Naive thymus-derived CD4-positive, alpha-beta T cell (primary cell): ENCODE measurements around the gene NRG4. TPM values are rescaled to one million over a fixed set of nuclear protein-coding genes. Genes with fewer than 3 reads are reported as not detected.

Experiments
- ATAC-seq: fragments of 150-1000 bp; cut with Tn5 transposase; 2 replicates; pipeline ENCODE4 v1.10.0; 2021; ENCODE audit warnings: mild to moderate bottlenecking, moderate library complexity
- CTCF ChIA-PET: fragments of 350-600 bp; sonication (Branson Sonifier 250); formaldehyde crosslinking; loops from one replicate; lab custom pipeline; 2021; ENCODE audit warnings: antibody characterized with exemption; lab: Charles Lee
- POLR2A ChIA-PET: fragments of 350-600 bp; sonication (Branson Sonifier 250); formaldehyde crosslinking; loops from one replicate; lab custom pipeline; 2021; ENCODE audit warnings: antibody characterized with exemption, inconsistent platforms; lab: Charles Lee
- DNase-seq, 9 donors: peaks; one replicate each; pipeline versions ENCODE4 v3.0.0 to v3.0.0-alpha.2; 2020 to 2022; ENCODE audit warnings: mixed read lengths in 1 of 9
- H3K27ac ChIP-seq: one replicate; pipeline ENCODE4 v1.7.0; 2013; ENCODE audit warnings: mild to moderate bottlenecking, low read depth, low read length, moderate library complexity
- H3K27me3 ChIP-seq, 2 donors: one replicate each; pipeline ENCODE4 v1.7.0; 2013; ENCODE audit warnings: low read length in 2 of 2, mild to moderate bottlenecking in 2 of 2, moderate library complexity in 2 of 2; ENCODE audit not compliant: control insufficient read depth in 2 of 2, insufficient read depth in 2 of 2
- H3K36me3 ChIP-seq, 3 experiments: 1 replicate in 2 of 3; 2 replicates in 1 of 3; pipeline ENCODE4 v1.7.0; 2013; ENCODE audit warnings: low read length in 3 of 3, mild to moderate bottlenecking in 3 of 3, moderate library complexity in 1 of 3; ENCODE audit not compliant: insufficient read depth in 3 of 3, control insufficient read depth in 2 of 3
- H3K4me1 ChIP-seq, 2 donors: one replicate each; pipeline ENCODE4 v1.7.0; 2013; ENCODE audit warnings: low read length in 2 of 2, mild to moderate bottlenecking in 2 of 2, moderate library complexity in 1 of 2; ENCODE audit not compliant: control insufficient read depth in 2 of 2, insufficient read depth in 2 of 2
- H3K4me3 ChIP-seq: 2 replicates; pipeline ENCODE4 v1.7.0; 2013; ENCODE audit warnings: mild to moderate bottlenecking, low read length
- H3K9me3 ChIP-seq, 3 experiments: 1 replicate in 2 of 3; 2 replicates in 1 of 3; pipeline ENCODE4 v1.7.0; 2013; ENCODE audit warnings: low read length in 3 of 3; ENCODE audit not compliant: control insufficient read depth in 2 of 3
- H3K27ac Mint-ChIP-seq, 9 donors: one replicate each; pipeline ENCODE4 v1.8.0; 2020 to 2022; ENCODE audit warnings: mixed read lengths in 9 of 9, mild to moderate bottlenecking in 8 of 9, moderate library complexity in 5 of 9, inconsistent platforms in 2 of 9
- H3K27me3 Mint-ChIP-seq, 5 donors: one replicate each; pipeline ENCODE4 v1.8.0; 2021 to 2022; ENCODE audit warnings: mixed read lengths in 5 of 5, mild to moderate bottlenecking in 1 of 5
- H3K36me3 Mint-ChIP-seq, 5 donors: one replicate each; pipeline ENCODE4 v1.8.0; 2020 to 2022; ENCODE audit warnings: mixed read lengths in 5 of 5, mild to moderate bottlenecking in 3 of 5, inconsistent platforms in 1 of 5
- H3K4me1 Mint-ChIP-seq, 7 donors: one replicate each; pipeline ENCODE4 v1.8.0; 2020 to 2022; ENCODE audit warnings: mixed read lengths in 7 of 7, mild to moderate bottlenecking in 3 of 7, inconsistent platforms in 1 of 7
- H3K4me3 Mint-ChIP-seq, 10 donors: one replicate each; pipeline ENCODE4 v1.8.0; 2020 to 2022; ENCODE audit warnings: mild to moderate bottlenecking in 10 of 10, mixed read lengths in 10 of 10, moderate library complexity in 6 of 10, inconsistent platforms in 2 of 10
- H3K9me3 Mint-ChIP-seq, 11 donors: one replicate each; pipeline ENCODE4 v1.8.0; 2020 to 2022; ENCODE audit warnings: mixed read lengths in 11 of 11, mild to moderate bottlenecking in 4 of 11, inconsistent platforms in 1 of 11, moderate library complexity in 1 of 11
- intact Hi-C, 2 donors: fragments of 100-400 bp; cut with micrococcal nuclease; formaldehyde crosslinking; loops; one replicate each; pipeline ENCODE4 v1.15.1; 2023
- polyA plus RNA-seq, 2 donors: library from polyadenylated mRNA; unstranded; fragments of 300-500 nt; fragmentation: Illumina TruSeq; gene quantifications; one replicate each; pipeline ENCODE4 v1.2.3, GENCODE V29; 2021
- total RNA-seq, 6 experiments: library from RNA in 5 of 6; stranded (reverse) in 5 of 6; gene quantifications; 1 replicate in 5 of 6; 2 replicates in 1 of 6; pipeline ENCODE4 v1.2.3 and lab custom pipeline; 2021 to 2026

NRG4 gene
- total and polyA plus RNA-seq, 7 experiments from 2014 or later = not detected

GRCh38 chr15:76003364-76003763 lies 8.9 kb downstream of the NRG4 start:
- Mint-ChIP-seq H3K9me3 (peaks cover 0 to 8% (median 0%) of the 10 kb centered on the region in 11 donors), H3K36me3 (no peaks in the 10 kb centered on the region), H3K4me1 (peaks cover 0 to 3% (median 0%) of the 10 kb centered on the region in 7 donors), H3K27me3 (peaks cover 26 to 42% (median 41%) of the 10 kb centered on the region in 5 donors), H3K27ac (no peak overlapping the region), H3K4me3 (no peak overlapping the region)
- Histone ChIP-seq H3K27ac (no peak overlapping the region), H3K4me1 (no peaks in the 10 kb centered on the region), H3K36me3 (no peaks in the 10 kb centered on the region), H3K9me3 (no peaks in the 10 kb centered on the region), H3K4me3 (no peak overlapping the region), H3K27me3 (no peaks in the 10 kb centered on the region)
- ChIA-PET POLR2A (no interaction called here), CTCF (no interaction called here)
- intact Hi-C loops = loop anchor here in 1 of 2 donors (10.0 kb wide), 1 partner anchor 561 kb away; no protein-coding TSS in a partner anchor
- DNase-seq (no peak), ATAC-seq (no peak)

GRCh38 chr15:75995611-75996010 lies 16.6 kb downstream of the NRG4 start:
- Histone ChIP-seq H3K4me1 (no peaks in the 10 kb centered on the region), H3K36me3 (no peaks in the 10 kb centered on the region), H3K27me3 (peaks cover 0 to 3% of the 10 kb centered on the region in 2 donors), H3K4me3 (no peak overlapping the region), H3K9me3 (peaks cover 0 to 3% (median 0%) of the 10 kb centered on the region in 3 experiments), H3K27ac (no peak overlapping the region)
- Mint-ChIP-seq H3K36me3 (peaks cover 0 to 5% (median 0%) of the 10 kb centered on the region in 5 donors), H3K27ac (no peak overlapping the region), H3K4me3 (no peak overlapping the region), H3K27me3 (peaks cover 0 to 30% (median 29%) of the 10 kb centered on the region in 5 donors), H3K9me3 (peaks cover 0 to 18% (median 8%) of the 10 kb centered on the region in 11 donors), H3K4me1 (no peaks in the 10 kb centered on the region)
- ATAC-seq (no peak), DNase-seq (no peak)
- ChIA-PET POLR2A (no interaction called here), CTCF (no interaction called here)
- intact Hi-C loops = no loop called here

- ChIA-PET POLR2A (no interaction called here), CTCF (no interaction called here)
- no peak overlapping the region for H3K4me3 ChIP-seq
- H3K4me1 Mint-ChIP-seq = no peaks in the 10 kb centered on the region
- peaks cover 0 to 18% (median 8%) of the 10 kb centered on the region in 11 donors for H3K9me3 Mint-ChIP-seq
- H3K27me3 Mint-ChIP-seq = peaks cover 0 to 30% (median 27%) of the 10 kb centered on the region in 5 donors
- peaks cover 0 to 3% of the 10 kb centered on the region in 2 donors for H3K27me3 ChIP-seq
- no peaks in the 10 kb centered on the region for H3K36me3 ChIP-seq
- H3K9me3 ChIP-seq = peaks cover 0 to 3% (median 0%) of the 10 kb centered on the region in 3 experiments
- no peak for ATAC-seq
- no peak for DNase-seq
- no peak overlapping the region for H3K27ac ChIP-seq
- intact Hi-C loops = no loop called here
- H3K36me3 Mint-ChIP-seq = peaks cover 0 to 5% (median 0%) of the 10 kb centered on the region in 5 donors
- no peak overlapping the region for H3K27ac Mint-ChIP-seq
- H3K4me3 Mint-ChIP-seq = no peak overlapping the region
- H3K4me1 ChIP-seq = no peaks in the 10 kb centered on the region
Measured at GRCh38 chr15:75994220-75994619, 18.0 kb downstream of the NRG4 start.

GRCh38 chr15:75992897-75993296 lies 19.3 kb downstream of the NRG4 start:
- Mint-ChIP-seq H3K9me3 (peaks cover 0 to 18% (median 8%) of the 10 kb centered on the region in 11 donors), H3K4me3 (no peak overlapping the region), H3K36me3 (peaks cover 0 to 5% (median 0%) of the 10 kb centered on the region in 5 donors), H3K4me1 (peaks cover 0 to 2% (median 0%) of the 10 kb centered on the region in 7 donors), H3K27ac (no peak overlapping the region), H3K27me3 (peaks cover 0 to 24% (median 21%) of the 10 kb centered on the region in 5 donors)
- ChIA-PET POLR2A (no interaction called here), CTCF (no interaction called here)
- H3K27me3 ChIP-seq = no peaks in the 10 kb centered on the region
- intact Hi-C loops = no loop called here
- H3K36me3 ChIP-seq = no peaks in the 10 kb centered on the region
- no peak overlapping the region for H3K4me3 ChIP-seq
- peaks cover 0 to 3% (median 0%) of the 10 kb centered on the region in 3 experiments for H3K9me3 ChIP-seq
- DNase-seq (no peak), ATAC-seq (no peak)
- H3K27ac ChIP-seq = no peak overlapping the region
- H3K4me1 ChIP-seq = no peaks in the 10 kb centered on the region

GRCh38 chr15:75989875-75990274 lies 22.3 kb downstream of the NRG4 start:
- ChIA-PET CTCF (no interaction called here), POLR2A (no interaction called here)

GRCh38 chr15:75989045-75989444 lies 23.2 kb downstream of the NRG4 start:
- Histone ChIP-seq H3K27ac (no peak overlapping the region), H3K36me3 (no peaks in the 10 kb centered on the region), H3K4me3 (no peak overlapping the region), H3K4me1 (no peaks in the 10 kb centered on the region), H3K9me3 (peaks cover 0 to 3% (median 0%) of the 10 kb centered on the region in 3 experiments), H3K27me3 (no peaks in the 10 kb centered on the region)
- H3K9me3 Mint-ChIP-seq = peaks cover 0 to 10% (median 4%) of the 10 kb centered on the region in 11 donors
- no peak for ATAC-seq
- no peak for DNase-seq
- H3K27me3 Mint-ChIP-seq = peaks cover 0 to 9% (median 4%) of the 10 kb centered on the region in 5 donors
- peaks cover 0 to 2% (median 0%) of the 10 kb centered on the region in 7 donors for H3K4me1 Mint-ChIP-seq
- peaks cover 0 to 4% (median 0%) of the 10 kb centered on the region in 5 donors for H3K36me3 Mint-ChIP-seq
- CTCF ChIA-PET = no interaction called here
- POLR2A ChIA-PET = no interaction called here
- intact Hi-C loops = no loop called here
- no peak overlapping the region for H3K4me3 Mint-ChIP-seq
- H3K27ac Mint-ChIP-seq = no peak overlapping the region

More at GRCh38 chr15:75989875-75990274, 22.3 kb downstream of the NRG4 start:
- peaks cover 0 to 17% (median 8%) of the 10 kb centered on the region in 11 donors for H3K9me3 Mint-ChIP-seq
- H3K27ac Mint-ChIP-seq = no peak overlapping the region
- peaks cover 0 to 2% (median 0%) of the 10 kb centered on the region in 7 donors for H3K4me1 Mint-ChIP-seq
- H3K36me3 Mint-ChIP-seq = peaks cover 0 to 5% (median 0%) of the 10 kb centered on the region in 5 donors
- Histone ChIP-seq H3K36me3 (no peaks in the 10 kb centered on the region), H3K27ac (no peak overlapping the region), H3K27me3 (no peaks in the 10 kb centered on the region), H3K9me3 (peaks cover 0 to 3% (median 0%) of the 10 kb centered on the region in 3 experiments), H3K4me1 (no peaks in the 10 kb centered on the region), H3K4me3 (no peak overlapping the region)
- H3K27me3 Mint-ChIP-seq = peaks cover 0 to 17% (median 13%) of the 10 kb centered on the region in 5 donors
- no peak for DNase-seq
- intact Hi-C loops = no loop called here
- no peak for ATAC-seq
- no peak overlapping the region for H3K4me3 Mint-ChIP-seq

- H3K27me3 ChIP-seq = no peaks in the 10 kb centered on the region
- Mint-ChIP-seq H3K9me3 (no peaks in the 10 kb centered on the region), H3K36me3 (no peaks in the 10 kb centered on the region), H3K4me1 (peaks cover 0 to 2% (median 0%) of the 10 kb centered on the region in 7 donors), H3K27ac (no peak overlapping the region), H3K27me3 (peaks cover 0 to 15% (median 5%) of the 10 kb centered on the region in 5 donors), H3K4me3 (no peak overlapping the region)
- CTCF ChIA-PET = interaction anchor here (0.7 kb wide), 1 partner anchor 26 kb away, joined by 3 read pairs; no protein-coding TSS in a partner anchor
- no peak overlapping the region for H3K4me3 ChIP-seq
- POLR2A ChIA-PET = no interaction called here
- no peak for DNase-seq
- H3K36me3 ChIP-seq = no peaks in the 10 kb centered on the region
- no peak overlapping the region for H3K27ac ChIP-seq
- no peak for ATAC-seq
- intact Hi-C loops = no loop called here
- no peaks in the 10 kb centered on the region for H3K4me1 ChIP-seq
- no peaks in the 10 kb centered on the region for H3K9me3 ChIP-seq
Measured at GRCh38 chr15:75985971-75986370, 26.3 kb downstream of the NRG4 start.
